ENCODE measurements around the gene COPG2. TPM values are rescaled to one million over a fixed set of nuclear protein-coding genes. Genes with fewer than 3 reads are reported as not detected.

COPG2 gene
- total and polyA plus RNA-seq, 2 donors (not counting 1 experiment from before 2014, with no cell fraction given) = 6.1 to 13.4 TPM

DNA sequence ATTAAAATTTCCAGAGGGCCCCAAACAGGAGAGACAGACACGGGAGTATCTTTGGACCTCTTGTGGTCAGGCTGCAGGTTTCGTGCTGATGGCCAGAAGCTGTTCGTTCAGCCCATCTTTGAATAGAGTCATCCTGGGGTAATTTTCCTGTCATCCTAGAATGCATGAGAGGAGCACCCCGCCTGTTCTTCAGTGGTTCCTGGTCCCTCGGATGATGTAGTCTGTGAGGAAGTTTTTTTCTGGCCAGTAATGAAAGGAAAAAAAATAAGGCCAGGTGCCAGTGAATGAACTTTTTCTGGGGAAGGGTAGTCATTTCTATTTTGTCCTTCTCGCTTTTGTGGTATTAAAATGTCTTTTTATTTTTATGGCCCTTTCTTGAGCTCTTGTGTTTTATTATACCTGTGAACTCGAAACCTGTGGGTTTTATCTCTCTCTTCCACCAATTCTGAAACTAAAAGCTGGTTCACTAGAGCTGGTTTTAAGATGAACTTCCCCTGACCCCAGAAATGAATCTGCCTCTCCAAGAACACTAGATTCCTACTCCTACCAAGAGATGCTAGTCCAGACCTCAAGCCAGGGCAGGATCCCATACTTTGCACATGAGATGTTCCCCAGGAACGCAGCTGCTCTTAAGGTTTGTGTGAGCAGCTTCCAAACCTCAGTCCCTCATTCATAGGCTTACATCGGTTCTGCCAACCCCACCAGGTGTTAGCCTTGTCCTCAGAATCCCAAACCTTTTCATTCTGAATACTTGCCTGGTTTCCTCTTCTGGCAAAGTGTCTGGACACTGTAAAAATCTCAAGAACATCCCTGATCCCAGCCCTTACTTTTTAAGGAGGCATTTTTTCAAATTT is 192.0 kb downstream of the COPG2 start:
- Histone ChIP-seq H3K27me3 (replicated peaks in 1 of 4; ENCODE audit: control extremely low read depth in 1 of 4, control insufficient read depth in 3 of 4, insufficient read depth in 4 of 4, low read length in 3 of 4) (peaks cover 0 to 1% (median 0%) of the 10 kb centered on the region in 4 experiments), H2AFZ (ENCODE audit: insufficient read depth, low read depth, low read length, poor library complexity, severe bottlenecking) (no peak overlapping the region), H3K27ac (ENCODE audit: low read length in 2 of 2) (no peak overlapping the region), H3K9ac (ENCODE audit: low read length) (no peak overlapping the region), H3K36me3 (replicated peaks in 1 of 2; ENCODE audit: control extremely low read depth in 1 of 2, control insufficient read depth in 1 of 2, extremely low read depth in 1 of 2, insufficient read depth in 2 of 2, low read length in 1 of 2) (no peaks in the 10 kb centered on the region), H3K9me3 (ENCODE audit: control extremely low read depth in 1 of 3, control insufficient read depth in 2 of 3, insufficient read depth in 1 of 3, low read length in 2 of 3) (no peaks in the 10 kb centered on the region), H3K4me2 (replicated peaks; ENCODE audit: low read depth, low read length, poor library complexity, severe bottlenecking) (no peak overlapping the region), H3K4me1 (ENCODE audit: control insufficient read depth in 2 of 2, insufficient read depth in 2 of 2, low read length in 2 of 2) (peaks cover 6 to 11% of the 10 kb centered on the region in 2 donors), H4K20me1 (ENCODE audit: control insufficient read depth, insufficient read depth, low read length, poor library complexity, severe bottlenecking) (no peaks in the 10 kb centered on the region), H3K79me2 (ENCODE audit: control insufficient read depth, insufficient read depth, low read length) (no peaks in the 10 kb centered on the region), H3K4me3 (ENCODE audit: control extremely low read depth in 1 of 5, extremely low read depth in 1 of 5, insufficient read depth in 1 of 5, low read depth in 2 of 5, low read length in 4 of 5) (no peak overlapping the region)
- Mint-ChIP-seq H3K4me1 (peaks cover 13% of the 10 kb centered on the region), H3K27ac (no peak overlapping the region), H3K4me3 (no peak overlapping the region), H3K27me3 (peaks cover 14% of the 10 kb centered on the region), H3K9me3 (ENCODE audit: insufficient read depth) (no peaks in the 10 kb centered on the region)
- intact Hi-C loops (cut with micrococcal nuclease) = no loop called here
- 76% methylated on average over 8 of the region's 9 CpGs for WGBS (ENCODE audit: insufficient coverage)
- TF ChIP-seq, protein P1, sequence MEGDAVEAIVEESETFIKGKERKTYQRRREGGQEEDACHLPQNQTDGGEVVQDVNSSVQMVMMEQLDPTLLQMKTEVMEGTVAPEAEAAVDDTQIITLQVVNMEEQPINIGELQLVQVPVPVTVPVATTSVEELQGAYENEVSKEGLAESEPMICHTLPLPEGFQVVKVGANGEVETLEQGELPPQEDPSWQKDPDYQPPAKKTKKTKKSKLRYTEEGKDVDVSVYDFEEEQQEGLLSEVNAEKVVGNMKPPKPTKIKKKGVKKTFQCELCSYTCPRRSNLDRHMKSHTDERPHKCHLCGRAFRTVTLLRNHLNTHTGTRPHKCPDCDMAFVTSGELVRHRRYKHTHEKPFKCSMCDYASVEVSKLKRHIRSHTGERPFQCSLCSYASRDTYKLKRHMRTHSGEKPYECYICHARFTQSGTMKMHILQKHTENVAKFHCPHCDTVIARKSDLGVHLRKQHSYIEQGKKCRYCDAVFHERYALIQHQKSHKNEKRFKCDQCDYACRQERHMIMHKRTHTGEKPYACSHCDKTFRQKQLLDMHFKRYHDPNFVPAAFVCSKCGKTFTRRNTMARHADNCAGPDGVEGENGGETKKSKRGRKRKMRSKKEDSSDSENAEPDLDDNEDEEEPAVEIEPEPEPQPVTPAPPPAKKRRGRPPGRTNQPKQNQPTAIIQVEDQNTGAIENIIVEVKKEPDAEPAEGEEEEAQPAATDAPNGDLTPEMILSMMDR (IDR thresholded peaks at IDR 0.05) = no peak
- no peak for TF ChIP-seq EZH2 (IDR thresholded peaks at IDR 0.05; ENCODE audit: borderline replicate concordance, insufficient read depth, low read depth, low read length, poor library complexity, severe bottlenecking)
- DNase-seq (no peak), ATAC-seq (ENCODE audit: low read depth) (no peak)
- ChIA-PET CTCF (interaction anchor here (0.8 kb wide), 1 partner anchor 38 kb away, joined by 3 read pairs; no protein-coding TSS in a partner anchor), POLR2A (no interaction called here)

DNA sequence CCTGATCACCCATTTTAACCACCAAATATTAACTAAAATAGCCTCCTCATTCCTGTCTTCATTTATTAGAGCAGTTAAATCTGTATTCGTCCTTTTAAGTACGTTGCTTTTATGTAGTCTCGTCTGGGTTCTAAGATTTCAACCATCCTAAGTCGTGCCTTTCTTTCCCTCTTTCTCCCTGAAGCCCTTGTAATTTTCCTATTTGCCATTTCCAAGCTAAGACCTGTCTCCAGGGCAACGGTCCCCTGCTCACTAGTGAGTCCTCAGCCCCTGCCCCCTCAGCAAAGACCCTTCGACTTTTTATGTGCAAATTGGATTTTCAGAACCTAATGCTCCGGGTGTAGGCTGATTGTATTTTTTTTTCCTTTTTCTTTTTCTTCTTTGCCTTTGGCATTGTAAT is 192.8 kb downstream of the COPG2 start:
- H3K27me3 Mint-ChIP-seq = peaks cover 12% of the 10 kb centered on the region
- no peak overlapping the region for H2AFZ ChIP-seq (ENCODE audit: insufficient read depth, low read depth, low read length, poor library complexity, severe bottlenecking)
- H3K36me3 ChIP-seq (replicated peaks in 1 of 2; ENCODE audit: control extremely low read depth in 1 of 2, control insufficient read depth in 1 of 2, extremely low read depth in 1 of 2, insufficient read depth in 2 of 2, low read length in 1 of 2) = no peaks in the 10 kb centered on the region
- H3K27me3 ChIP-seq (replicated peaks in 1 of 4; ENCODE audit: control extremely low read depth in 1 of 4, control insufficient read depth in 3 of 4, insufficient read depth in 4 of 4, low read length in 3 of 4) = no peaks in the 10 kb centered on the region
- POLR2A ChIA-PET = no interaction called here
- ATAC-seq (ENCODE audit: low read depth) (no peak), DNase-seq (no peak)
- H4K20me1 ChIP-seq (ENCODE audit: control insufficient read depth, insufficient read depth, low read length, poor library complexity, severe bottlenecking) = no peaks in the 10 kb centered on the region
- CTCF ChIA-PET = no interaction called here
- no peak for TF ChIP-seq EZH2 (IDR thresholded peaks at IDR 0.05; ENCODE audit: borderline replicate concordance, insufficient read depth, low read depth, low read length, poor library complexity, severe bottlenecking)
- TF ChIP-seq, protein P1 (IDR thresholded peaks at IDR 0.05) = no peak
- H3K4me1 Mint-ChIP-seq = peaks cover 13% of the 10 kb centered on the region
- H3K4me2 ChIP-seq (replicated peaks; ENCODE audit: low read depth, low read length, poor library complexity, severe bottlenecking) = no peak overlapping the region
- H3K79me2 ChIP-seq (ENCODE audit: control insufficient read depth, insufficient read depth, low read length) = no peaks in the 10 kb centered on the region
- no peak overlapping the region for H3K27ac ChIP-seq (ENCODE audit: low read length in 2 of 2)
- H3K4me1 ChIP-seq (ENCODE audit: control insufficient read depth in 2 of 2, insufficient read depth in 2 of 2, low read length in 2 of 2) = peaks cover 6 to 11% of the 10 kb centered on the region in 2 donors
- no peak overlapping the region for H3K9ac ChIP-seq (ENCODE audit: low read length)
- H3K27ac Mint-ChIP-seq = no peak overlapping the region
- H3K4me3 Mint-ChIP-seq = no peak overlapping the region
- H3K9me3 ChIP-seq (ENCODE audit: control extremely low read depth in 1 of 3, control insufficient read depth in 2 of 3, insufficient read depth in 1 of 3, low read length in 2 of 3) = no peaks in the 10 kb centered on the region
- 93% methylated on average over 5 of the region's 7 CpGs for WGBS (ENCODE audit: insufficient coverage)
- no peak overlapping the region for H3K4me3 ChIP-seq (ENCODE audit: control extremely low read depth in 1 of 5, extremely low read depth in 1 of 5, insufficient read depth in 1 of 5, low read depth in 2 of 5, low read length in 4 of 5)
- no peaks in the 10 kb centered on the region for H3K9me3 Mint-ChIP-seq (ENCODE audit: insufficient read depth)
- intact Hi-C loops (cut with micrococcal nuclease) = no loop called here

All from B cell (primary cell).